Measurements from ENCODE around the gene UNC5A.

GRCh38 chr5:176830995-176831423 is 20.6 kb downstream of the UNC5A start:
- TF ChIP-seq NANOG (IDR thresholded peaks at IDR 0.05; ENCODE audit: insufficient read depth, low read depth, low read length, poor library complexity, severe bottlenecking): no peak
- no peak for TF ChIP-seq JUN (IDR thresholded peaks at IDR 0.05; ENCODE audit: low read depth, low read length)
- TF ChIP-seq CTCF (IDR thresholded peaks at IDR 0.05; ENCODE audit: control extremely low read depth in 1 of 3, insufficient read depth in 1 of 3, low read depth in 1 of 3, low read length in 3 of 3): no peak
- no peak for TF ChIP-seq BRCA1 (IDR thresholded peaks at IDR 0.05; ENCODE audit: low read depth, low read length)
- no peak for TF ChIP-seq TAF1 (IDR thresholded peaks at IDR 0.05; ENCODE audit: low read depth, low read length)
- TF ChIP-seq ATF2 (IDR thresholded peaks at IDR 0.05; ENCODE audit: low read length): no peak
- no peak for TF ChIP-seq POLR2A (IDR thresholded peaks at IDR 0.05; ENCODE audit: control extremely low read depth in 1 of 2, low read depth in 2 of 2, low read length in 2 of 2)
- no peak for TF ChIP-seq GABPA (IDR thresholded peaks at IDR 0.05; ENCODE audit: borderline replicate concordance, insufficient read depth, low read length)
- TF ChIP-seq POLR2AphosphoS5 (IDR thresholded peaks at IDR 0.05; ENCODE audit: low read depth, low read length): no peak
- no peak for TF ChIP-seq E2F6 (IDR thresholded peaks at IDR 0.05)

All from H1 (cell line).